Measurements from ENCODE around the gene NUP210L.
A peak's percentile ranks its signal among the peaks of the same experiment; 100 is the strongest.
"Not testable (repeated sequence)": the region's sequence is repeated elsewhere in the genome, so short reads cannot be mapped to it uniquely, and the experiment has no call there.

NUP210L gene

GRCh38 chr1:154014154-154014907, 140.5 kb downstream of the NUP210L start:
- POLR2A ChIA-PET: no interaction called here
- CTCF ChIA-PET: no interaction called here
- TF ChIP-seq CTCF (IDR thresholded peaks at IDR 0.05; ENCODE audit: insufficient read depth, low read length, missing control alignments): no peak
- DNase-seq (ENCODE audit: low read depth, low spot score): peak; percentile 19
- no peak overlapping the region for H3K4me3 ChIP-seq (ENCODE audit: low read depth, low read length)

- DNase-seq (ENCODE audit: low read depth, low spot score); H3K4me3 ChIP-seq (ENCODE audit: low read depth, low read length); CTCF ChIA-PET; POLR2A ChIA-PET: not testable (repeated sequence)
Observed at GRCh38 chr1:154012543-154012942, 142.3 kb downstream of the NUP210L start.

- H3K4me3 ChIP-seq (ENCODE audit: low read depth, low read length): no peak overlapping the region
- ChIA-PET POLR2A (no interaction called here), CTCF (no interaction called here)
- DNase-seq (ENCODE audit: low read depth, low spot score): no peak
- TF ChIP-seq CTCF (IDR thresholded peaks at IDR 0.05; ENCODE audit: insufficient read depth, low read length, missing control alignments): no peak
Observed at GRCh38 chr1:154012129-154012528, 142.7 kb downstream of the NUP210L start.

GRCh38 chr1:154006136-154006535, 148.7 kb downstream of the NUP210L start:
- POLR2A ChIA-PET: no interaction called here
- peak; percentile 45 for DNase-seq (ENCODE audit: low read depth, low spot score)
- H3K4me3 ChIP-seq (ENCODE audit: low read depth, low read length): no peak overlapping the region
- no peak for TF ChIP-seq CTCF (IDR thresholded peaks at IDR 0.05; ENCODE audit: insufficient read depth, low read length, missing control alignments)
- CTCF ChIA-PET: no interaction called here

GRCh38 chr1:154000420-154000819, 154.5 kb downstream of the NUP210L start:
- ChIA-PET POLR2A (interaction anchor here (1.1 to 2.2 kb wide), 2 partner anchors 10 to 23 kb away, joined by 3 to 16 read pairs; partner anchors contain the start of gene RPS27), CTCF (interaction anchor here (1.0 to 1.1 kb wide), 2 partner anchors 9 to 13 kb away, joined by 3 read pairs; no protein-coding TSS in a partner anchor)
- no peak overlapping the region for H3K4me3 ChIP-seq (ENCODE audit: low read depth, low read length)
- no peak for TF ChIP-seq CTCF (IDR thresholded peaks at IDR 0.05; ENCODE audit: insufficient read depth, low read length, missing control alignments)
- no peak for DNase-seq (ENCODE audit: low read depth, low spot score)

- H3K4me3 ChIP-seq (ENCODE audit: low read depth, low read length); POLR2A ChIA-PET; DNase-seq (ENCODE audit: low read depth, low spot score); CTCF ChIA-PET: not testable (repeated sequence)
Observed at GRCh38 chr1:153996882-153997281, 158.0 kb downstream of the NUP210L start.

GRCh38 chr1:153995640-153996039, 159.2 kb downstream of the NUP210L start:
- CTCF ChIA-PET: interaction anchor here (1.6 kb wide), 1 partner anchor 9 kb away, joined by 12 read pairs; the partner anchor contains the start of gene RAB13

More at GRCh38 chr1:153995640-153996039, 159.2 kb downstream of the NUP210L start:
- H3K4me3 ChIP-seq (ENCODE audit: low read depth, low read length): no peak overlapping the region
- no peak for DNase-seq (ENCODE audit: low read depth, low spot score)
- TF ChIP-seq CTCF (IDR thresholded peaks at IDR 0.05; ENCODE audit: insufficient read depth, low read length, missing control alignments): no peak
- POLR2A ChIA-PET: no interaction called here
